Breast epithelium (tissue), 4 donors: Measurements from ENCODE around the gene NTRK3. TPM values are rescaled to one million over a fixed set of nuclear protein-coding genes. Genes with fewer than 3 reads are reported as not detected.

ENCODE experiments used
- DNase-seq, 2 donors: peaks; one replicate each; pipeline ENCODE4 v3.0.0-alpha.2; 2019; ENCODE audit warnings: low spot score in 2 of 2
- H3K27ac ChIP-seq, 2 donors: fragments of 200-600 bp; sonication (generic) in 1 of 2; one replicate each; pipeline ENCODE4 v1.5.1; 2016 to 2019; ENCODE audit warnings: mild to moderate bottlenecking in 1 of 2
- H3K27me3 ChIP-seq, 2 donors: fragments of 200-600 bp; sonication (generic) in 1 of 2; one replicate each; pipeline versions ENCODE4 v1.5.1 to v1.6.0; 2017 to 2019; ENCODE audit warnings: control low read depth in 1 of 2, mild to moderate bottlenecking in 1 of 2
- H3K36me3 ChIP-seq: fragments of 200-600 bp; one replicate; pipeline ENCODE4 v1.5.1; 2019
- H3K4me1 ChIP-seq, 2 donors: fragments of 200-600 bp; sonication (generic); one replicate each; pipeline ENCODE4 v1.5.1; 2016 to 2019; ENCODE audit warnings: control low read depth in 1 of 2
- H3K4me3 ChIP-seq, 3 donors: fragments of 200-600 bp; sonication (generic); 1 replicate in 2 of 3; 2 replicates in 1 of 3; pipeline ENCODE4 v1.5.1; 2016 to 2019; ENCODE audit warnings: mild to moderate bottlenecking in 3 of 3, moderate library complexity in 2 of 3
- H3K9me3 ChIP-seq, 2 donors: fragments of 200-600 bp; sonication (generic) in 1 of 2; one replicate each; pipeline ENCODE4 v1.5.1; 2016 to 2019; ENCODE audit warnings: control low read depth in 1 of 2
- CTCF ChIP-seq, 3 donors: fragments of 450-650 bp; IDR thresholded peaks; one replicate each; pipeline ENCODE4 v1.5.1; 2016 to 2017; ENCODE audit warnings: antibody characterized with exemption in 3 of 3, mild to moderate bottlenecking in 3 of 3, moderate library complexity in 3 of 3
- POLR2A ChIP-seq: fragments of 450-650 bp; IDR thresholded peaks from one replicate; pipeline ENCODE4 v1.6.1; 2016; ENCODE audit warnings: antibody characterized with exemption, mild to moderate bottlenecking, moderate library complexity
- POLR2AphosphoS5 ChIP-seq, 3 donors: sonication (generic); formaldehyde crosslinking; IDR thresholded peaks; one replicate each; pipeline ENCODE4 v1.6.1; 2017; ENCODE audit warnings: antibody characterized with exemption in 3 of 3
- intact Hi-C: fragments of 100-400 bp; cut with DNase I; formaldehyde crosslinking; loops from one replicate; pipeline ENCODE4 v1.15.1; 2023; ENCODE audit warnings: low total_unique reads
- total RNA-seq, 3 donors: library from RNA; depleted of rRNA; stranded (reverse); fragments of >200 nt; gene quantifications; one replicate each; pipeline ENCODE4 v1.1.0, GENCODE V29; 2016

NTRK3 gene
- total RNA-seq, 3 donors from 2014 or later = 1.9 to 23.6 (median 13.8) TPM

- H3K36me3 ChIP-seq = no peaks in the 10 kb centered on the region
- intact Hi-C loops = no loop called here
- H3K4me1 ChIP-seq = no peaks in the 10 kb centered on the region
- H3K27me3 ChIP-seq = no peaks in the 10 kb centered on the region
- no peak overlapping the region for H3K27ac ChIP-seq
- no peak for DNase-seq
- no peak for TF ChIP-seq POLR2AphosphoS5 (IDR thresholded peaks at IDR 0.05)
- no peak for TF ChIP-seq POLR2A
- TF ChIP-seq CTCF (IDR thresholded peaks at IDR 0.05) = no peak
- H3K9me3 ChIP-seq = no peaks in the 10 kb centered on the region
- H3K4me3 ChIP-seq = no peak overlapping the region
Measured at GRCh38 chr15:87887177-87887576, 369.4 kb downstream of the NTRK3 start.

- no peaks in the 10 kb centered on the region for H3K9me3 ChIP-seq
- H3K4me1 ChIP-seq = no peaks in the 10 kb centered on the region
- H3K27me3 ChIP-seq = no peaks in the 10 kb centered on the region
- intact Hi-C loops = no loop called here
- H3K4me3 ChIP-seq = no peak overlapping the region
- DNase-seq = no peak
- H3K27ac ChIP-seq = no peak overlapping the region
- no peaks in the 10 kb centered on the region for H3K36me3 ChIP-seq
- TF ChIP-seq POLR2A (no peak), CTCF (IDR thresholded peaks at IDR 0.05) (no peak), POLR2AphosphoS5 (IDR thresholded peaks at IDR 0.05) (no peak)
Measured at GRCh38 chr15:87881026-87881425, 375.5 kb downstream of the NTRK3 start.

GRCh38 chr15:87877822-87878542 is 378.6 kb downstream of the NTRK3 start:
- no peaks in the 10 kb centered on the region for H3K36me3 ChIP-seq
- TF ChIP-seq CTCF (IDR thresholded peaks at IDR 0.05) (no peak), POLR2AphosphoS5 (IDR thresholded peaks at IDR 0.05) (no peak), POLR2A (no peak)
- no peak overlapping the region for H3K4me3 ChIP-seq
- no peaks in the 10 kb centered on the region for H3K27me3 ChIP-seq
- no peaks in the 10 kb centered on the region for H3K9me3 ChIP-seq
- intact Hi-C loops = no loop called here
- no peaks in the 10 kb centered on the region for H3K4me1 ChIP-seq
- no peak overlapping the region for H3K27ac ChIP-seq
- DNase-seq = no peak

GRCh38 chr15:87877114-87877810 is 379.3 kb downstream of the NTRK3 start:
- Histone ChIP-seq H3K4me1 (no peaks in the 10 kb centered on the region), H3K27me3 (no peaks in the 10 kb centered on the region), H3K36me3 (no peaks in the 10 kb centered on the region), H3K9me3 (no peaks in the 10 kb centered on the region), H3K27ac (no peak overlapping the region), H3K4me3 (no peak overlapping the region)
- no peak for DNase-seq
- intact Hi-C loops = no loop called here
- TF ChIP-seq POLR2A (no peak), POLR2AphosphoS5 (IDR thresholded peaks at IDR 0.05) (no peak), CTCF (IDR thresholded peaks at IDR 0.05) (no peak)
